Spleen (tissue), 11 donors: ENCODE results near the gene FAM20C. TPM values are rescaled to one million over a fixed set of nuclear protein-coding genes. Genes with fewer than 3 reads are reported as not detected.

Experiments
- DNase-seq: peaks from one replicate; pipeline ENCODE4 v3.0.0-alpha.2; 2020
- H3K27ac ChIP-seq, 8 donors: fragments of 200-600 bp; sonication (generic) in 7 of 8; 1 replicate in 4 of 8; 2 replicates in 4 of 8; pipeline versions ENCODE4 v1.5.0 to v1.8.0; 2016 to 2021; ENCODE audit warnings: inconsistent platforms in 4 of 8, mild to moderate bottlenecking in 4 of 8, moderate library complexity in 1 of 8
- H3K27me3 ChIP-seq, 7 donors: fragments of 200-600 bp; sonication (generic) in 6 of 7; replicated peaks in 1 of 7; 1 replicate in 4 of 7; 2 replicates in 3 of 7; pipeline versions ENCODE4 v1.5.0 to v1.8.0; 2016 to 2021; ENCODE audit warnings: inconsistent platforms in 3 of 7, mild to moderate bottlenecking in 1 of 7
- H3K36me3 ChIP-seq, 6 donors: fragments of 200-600 bp; sonication (generic) in 5 of 6; 1 replicate in 4 of 6; 2 replicates in 2 of 6; pipeline versions ENCODE4 v1.5.0 to v1.8.0; 2016 to 2021; ENCODE audit warnings: inconsistent platforms in 2 of 6
- H3K4me1 ChIP-seq, 6 donors: fragments of 200-600 bp; sonication (generic) in 5 of 6; 1 replicate in 3 of 6; 2 replicates in 3 of 6; pipeline versions ENCODE4 v1.5.0 to v1.8.0; 2016 to 2021; ENCODE audit warnings: inconsistent platforms in 3 of 6
- H3K4me3 ChIP-seq, 8 donors: fragments of 200-600 bp; sonication (generic) in 7 of 8; 1 replicate in 4 of 8; 2 replicates in 4 of 8; pipeline versions ENCODE4 v1.5.0 to v1.8.0; 2016 to 2021; ENCODE audit warnings: inconsistent platforms in 4 of 8, mild to moderate bottlenecking in 4 of 8, moderate library complexity in 2 of 8
- H3K9me3 ChIP-seq, 8 donors: fragments of 200-600 bp; sonication (generic) in 7 of 8; 1 replicate in 4 of 8; 2 replicates in 4 of 8; pipeline versions ENCODE4 v1.5.0 to v1.8.0; 2016 to 2021; ENCODE audit warnings: inconsistent platforms in 4 of 8
- CTCF ChIP-seq, 11 experiments: fragments of 200-600 bp in 7 of 11; fragments of 450-650 bp in 4 of 11; sonication (generic) in 4 of 11; IDR thresholded peaks in 8 of 11; conservative IDR thresholded peaks in 3 of 11; 1 replicate in 7 of 11; 2 replicates in 4 of 11; pipeline versions ENCODE4 v1.4.0 to v1.8.0; 2016 to 2021; ENCODE audit warnings: antibody characterized with exemption in 11 of 11, inconsistent platforms in 4 of 11, mild to moderate bottlenecking in 1 of 11
- POLR2A ChIP-seq, 3 donors: fragments of 450-650 bp; IDR thresholded peaks; one replicate each; pipeline ENCODE4 v1.5.1; 2017; ENCODE audit warnings: antibody characterized with exemption in 3 of 3, mild to moderate bottlenecking in 1 of 3
- POLR2AphosphoS5 ChIP-seq, 3 donors: sonication (generic); formaldehyde crosslinking; IDR thresholded peaks; one replicate each; pipeline ENCODE4 v1.5.1; 2017; ENCODE audit warnings: antibody characterized with exemption in 3 of 3
- WGBS, 5 donors: extraction: QIAGEN DNeasy Blood & Tissue Kit in 3 of 5; methylation state at CpG; one replicate each; pipeline versions ENCODE4 v1.1.5 to v1.1.7; 2013 to 2018; 5-methylcytosine and 5-hydroxymethylcytosine counted together
- intact Hi-C: fragments of 100-400 bp; cut with DNase I; formaldehyde crosslinking; loops from one replicate; pipeline ENCODE4 v1.15.0; 2023; ENCODE audit warnings: low total_unique reads
- polyA plus RNA-seq, 3 donors: library from polyadenylated mRNA; stranded (reverse); fragments of 200-250 nt; gene quantifications; one replicate each; pipeline ENCODE4 v1.2.1, GENCODE V29; 2013
- total RNA-seq, 7 donors: library from RNA; depleted of rRNA in 3 of 7; stranded (reverse); fragments of >200 nt in 3 of 7; fragmentation: NEBNext Ultra II Directional in 4 of 7; extraction: Animal tissue kit (Norgen Biotek cat#: 25700) in 4 of 7; gene quantifications; one replicate each; pipeline versions ENCODE4 v1.1.0 to v1.2.1, GENCODE V29; 2016 to 2021
- donor health status: healthy with polysubstance abuse.
- donor health status: DM: no; HTN: no; CAD: no; lungs with moderate emphysema.
- donor health status: DM: no; HTN: no; CAD: no.
- donor health status: Bipolar disorder and iron deficiency.
- donor health status: healthy.
- donor health status: DM: no; HTN: no; CAD: no.
- donor health status: DM: yes; HTN: yes; CAD: no.

The FAM20C gene
- total and polyA plus RNA-seq, 10 donors: 6.9 to 27.3 (median 14.6) TPM

- TF ChIP-seq POLR2AphosphoS5 (IDR thresholded peaks at IDR 0.05): no peak
- no peak for TF ChIP-seq POLR2A (IDR thresholded peaks at IDR 0.05)
- no peak for TF ChIP-seq CTCF (IDR thresholded peaks at IDR 0.05 in 8 of 11, conservative IDR thresholded peaks at IDR 0.05 in 3 of 11)
- no peak for DNase-seq
- Histone ChIP-seq H3K27ac (no peak overlapping the region), H3K4me3 (no peak overlapping the region), H3K4me1 (peaks cover 0 to 41% (median 17%) of the 10 kb centered on the region in 6 donors), H3K36me3 (peaks cover 0 to 59% (median 8%) of the 10 kb centered on the region in 6 donors), H3K27me3 (peaks cover 0 to 49% (median 22%) of the 10 kb centered on the region in 7 donors), H3K9me3 (no peaks in the 10 kb centered on the region)
- WGBS, 5 donors: 71 to 84% (median 82%) methylated on average over 11 to 13 of the region's 13 CpGs
- intact Hi-C loops: no loop called here
Observed at GRCh38 chr7:196778-197321, 4.5 kb downstream of the FAM20C start.

DNA sequence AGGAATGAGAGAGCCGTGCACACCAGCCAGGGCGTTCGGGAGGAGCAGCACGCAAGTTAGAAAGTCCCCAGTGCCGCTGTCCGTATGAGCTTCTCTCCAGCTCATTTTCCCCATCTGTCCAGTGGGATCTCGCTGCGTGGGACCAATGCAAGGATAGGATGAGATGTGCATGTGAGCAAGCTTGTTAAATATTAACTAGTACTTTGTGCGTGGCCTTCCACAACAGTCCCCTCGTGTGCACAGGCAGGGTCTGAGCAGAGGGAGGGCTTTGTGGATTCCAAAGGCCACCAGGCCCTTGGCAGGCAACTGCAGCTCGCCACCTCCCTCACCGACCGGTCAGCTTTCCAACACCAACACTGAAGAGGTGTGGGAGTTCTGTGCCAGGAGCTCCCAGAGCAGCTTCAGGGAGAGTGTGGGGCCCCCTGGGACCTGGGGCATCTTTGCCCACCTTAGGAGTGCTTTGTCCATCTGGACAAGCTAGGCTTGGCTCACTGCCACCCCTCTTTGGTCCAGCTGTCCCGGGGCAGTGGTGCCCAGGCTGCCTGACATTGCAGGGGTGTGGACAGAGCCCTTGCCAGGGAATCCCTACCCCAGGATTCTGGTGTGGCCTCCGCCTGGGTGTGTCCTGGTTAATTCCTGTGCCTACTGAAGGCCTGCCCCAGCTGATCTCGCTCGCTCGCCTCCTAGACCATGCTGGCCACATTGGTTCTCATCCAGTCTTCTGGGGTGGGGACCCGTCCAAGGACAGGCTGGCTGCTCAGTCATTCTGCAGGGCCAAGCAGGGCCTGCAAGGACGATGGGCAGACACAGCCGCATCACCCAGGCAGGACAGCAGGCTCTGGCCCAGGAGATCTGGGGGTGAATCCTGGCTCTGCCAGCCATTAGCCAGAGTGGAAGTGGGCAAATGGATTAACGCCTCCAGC is 5.3 kb downstream of the FAM20C start:
- Histone ChIP-seq H3K36me3 (peaks cover 0 to 59% (median 8%) of the 10 kb centered on the region in 6 donors), H3K27ac (no peak overlapping the region), H3K27me3 (peaks cover 0 to 40% (median 15%) of the 10 kb centered on the region in 7 donors), H3K9me3 (no peaks in the 10 kb centered on the region), H3K4me3 (no peak overlapping the region), H3K4me1 (peaks cover 0 to 34% (median 11%) of the 10 kb centered on the region in 6 donors)
- DNase-seq: no peak
- intact Hi-C loops: no loop called here
- 81 to 90% (median 86%) methylated on average over 18 to 22 of the region's 22 CpGs for WGBS, 5 donors
- TF ChIP-seq POLR2AphosphoS5 (IDR thresholded peaks at IDR 0.05): no peak
- no peak for TF ChIP-seq CTCF (IDR thresholded peaks at IDR 0.05 in 8 of 11, conservative IDR thresholded peaks at IDR 0.05 in 3 of 11)
- TF ChIP-seq POLR2A (IDR thresholded peaks at IDR 0.05): no peak

DNA sequence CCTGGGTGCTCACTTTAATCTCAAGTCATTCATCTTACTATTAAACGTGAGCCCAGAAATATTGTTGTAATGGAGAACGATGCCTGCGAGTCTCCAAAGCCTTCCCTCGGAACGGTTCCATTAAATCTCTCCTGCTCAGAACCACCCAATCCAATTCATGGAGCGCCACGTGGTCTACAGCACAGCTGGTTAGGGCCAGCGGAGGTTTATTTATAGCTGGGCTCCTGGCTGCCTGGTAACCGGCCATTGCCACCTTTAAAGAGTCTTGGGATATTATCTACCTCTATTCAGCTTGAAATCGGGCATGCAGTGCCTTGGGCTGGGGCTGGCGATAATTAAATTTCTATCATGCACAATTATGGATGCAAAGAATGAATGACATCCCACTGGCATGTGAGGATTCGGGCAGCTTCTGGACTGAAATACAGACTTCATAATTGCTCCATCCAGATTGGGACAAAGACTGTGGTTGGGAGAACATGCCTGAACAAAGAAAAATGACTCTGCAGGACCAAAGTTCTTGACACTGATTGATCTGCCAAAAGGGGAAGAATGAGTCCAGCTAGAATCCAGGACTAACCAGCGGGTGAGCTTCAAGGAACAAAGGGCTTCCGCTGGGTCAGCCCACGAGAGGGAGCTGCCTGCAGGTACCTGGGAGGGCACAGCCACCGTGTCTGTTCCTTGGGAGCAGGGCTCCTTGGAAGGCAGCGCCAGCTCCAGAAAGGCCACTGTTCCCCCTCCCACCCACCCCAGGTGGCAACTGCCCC is 7.3 kb downstream of the FAM20C start:
- Histone ChIP-seq H3K27me3 (peaks cover 0 to 20% (median 0%) of the 10 kb centered on the region in 7 donors), H3K4me3 (no peak overlapping the region), H3K36me3 (peaks cover 0 to 68% (median 8%) of the 10 kb centered on the region in 6 donors), H3K9me3 (peaks cover 0 to 2% (median 0%) of the 10 kb centered on the region in 8 donors), H3K4me1 (peaks cover 0 to 17% (median 4%) of the 10 kb centered on the region in 6 donors), H3K27ac (no peak overlapping the region)
- intact Hi-C loops: no loop called here
- WGBS, 5 donors: 87 to 91% (median 89%) methylated on average over 17 of the region's 17 CpGs
- TF ChIP-seq CTCF (IDR thresholded peaks at IDR 0.05 in 8 of 11, conservative IDR thresholded peaks at IDR 0.05 in 3 of 11) (no peak), POLR2AphosphoS5 (IDR thresholded peaks at IDR 0.05) (no peak), POLR2A (IDR thresholded peaks at IDR 0.05) (no peak)
- no peak for DNase-seq
